Stimulated activated memory B cell treated with anti-CD40 and anti-IgM and Interleukin-4, amounts not matched to agents 10 μg/mL and 1 μg/mL and 100 μg/mL, for 72 hours (primary cell): ENCODE results near the gene VILL.

Experiments
- ATAC-seq: fragments of 150-1000 bp; cut with Tn5 transposase; 2 replicates; pipeline ENCODE4 v1.10.0; 2021
- H3K27ac Mint-ChIP-seq: one replicate; pipeline ENCODE4 v1.8.0; 2022; ENCODE audit warnings: mild to moderate bottlenecking, mixed read lengths
- H3K27me3 Mint-ChIP-seq: one replicate; pipeline ENCODE4 v1.8.0; 2022; ENCODE audit warnings: mixed read lengths
- H3K36me3 Mint-ChIP-seq: one replicate; pipeline ENCODE4 v1.8.0; 2022; ENCODE audit warnings: mixed read lengths
- H3K4me1 Mint-ChIP-seq: one replicate; pipeline ENCODE4 v1.8.0; 2022; ENCODE audit warnings: mixed read lengths
- H3K4me3 Mint-ChIP-seq: one replicate; pipeline ENCODE4 v1.8.0; 2022; ENCODE audit warnings: mild to moderate bottlenecking, moderate library complexity, mixed read lengths
- H3K9me3 Mint-ChIP-seq: one replicate; pipeline ENCODE4 v1.8.0; 2022; ENCODE audit warnings: mixed read lengths

VILL gene

DNA sequence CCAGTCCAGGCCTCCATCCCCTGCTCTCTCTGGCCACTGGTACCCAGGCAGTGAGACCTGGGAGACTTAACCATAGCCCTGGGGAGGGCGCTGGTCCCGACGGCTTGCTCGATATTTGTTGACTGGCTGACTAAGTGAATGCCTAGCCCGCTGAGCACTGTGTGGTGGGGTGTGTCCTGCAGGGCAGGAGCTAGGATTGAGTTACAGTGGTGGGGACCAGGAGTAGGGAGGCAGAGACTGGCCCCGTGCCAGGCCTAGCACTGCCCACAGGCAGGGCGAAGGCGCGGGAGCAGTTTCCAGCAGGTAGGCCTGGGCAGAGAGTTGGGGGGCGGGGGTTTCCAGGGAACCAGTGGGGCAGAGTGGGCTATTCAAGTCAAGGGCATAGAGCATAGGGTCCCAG, at the start of gene VILL:
VILL (plus strand) TSS at position 260 of the 400 bp plus-strand sequence. CDS start 2,887 bp downstream, outside the sequence.
- peaks cover 3% of the 10 kb centered on the region for H3K27me3 Mint-ChIP-seq
- no peak within 1 kb of the TSS for H3K4me3 Mint-ChIP-seq
- no peak for ATAC-seq
- peaks cover 15% of the 10 kb centered on the region for H3K4me1 Mint-ChIP-seq
- H3K9me3 Mint-ChIP-seq, result no peaks in the 10 kb centered on the region
- H3K27ac Mint-ChIP-seq, result no peak within 1 kb of the TSS
- no peaks in the 10 kb centered on the region for H3K36me3 Mint-ChIP-seq

DNA sequence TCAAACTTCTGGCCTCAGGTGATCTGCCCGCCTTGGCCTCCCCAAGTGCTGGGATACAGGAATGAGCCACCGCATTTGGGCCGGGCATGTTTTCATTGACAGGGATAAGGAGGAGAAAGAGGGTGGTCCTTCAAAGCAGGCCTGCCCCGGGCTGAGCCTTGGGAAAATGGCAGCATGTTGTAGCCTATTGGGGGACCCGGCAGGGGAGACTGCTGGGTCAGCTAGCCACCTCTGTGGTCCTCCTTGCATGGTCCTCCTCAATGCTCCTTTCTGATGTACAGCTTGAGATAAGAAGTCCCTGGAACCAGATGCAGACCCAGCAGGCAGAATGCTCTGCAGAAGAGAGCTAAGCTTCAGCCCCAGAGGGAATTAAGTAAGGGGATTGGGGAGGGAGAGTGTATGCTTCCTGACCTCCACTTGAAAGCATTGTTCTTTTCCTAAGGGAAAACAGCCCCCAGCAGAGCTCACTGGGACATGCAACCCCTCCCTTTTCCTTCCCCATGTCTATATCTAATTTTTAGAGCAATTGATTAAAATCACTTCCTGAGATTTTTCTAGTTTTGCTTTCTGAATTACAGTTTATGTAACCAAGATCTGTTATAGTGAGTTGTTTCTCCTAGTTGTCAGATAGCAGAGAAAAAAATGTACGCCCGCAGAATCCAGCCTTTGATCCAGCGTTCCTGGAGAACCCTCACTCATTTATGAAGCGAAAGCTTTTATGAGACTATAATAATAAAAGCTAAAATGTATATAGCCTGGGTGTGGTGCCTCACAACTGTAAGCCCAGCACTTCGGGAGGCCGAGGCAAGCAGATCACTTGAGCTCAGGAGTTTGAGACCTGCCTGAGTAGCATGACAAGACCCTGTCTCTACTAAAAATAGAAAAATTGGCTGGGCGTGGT, 48.7 kb upstream of the VILL start:
- H3K27ac Mint-ChIP-seq, result no peak overlapping the region
- no peaks in the 10 kb centered on the region for H3K9me3 Mint-ChIP-seq

DNA sequence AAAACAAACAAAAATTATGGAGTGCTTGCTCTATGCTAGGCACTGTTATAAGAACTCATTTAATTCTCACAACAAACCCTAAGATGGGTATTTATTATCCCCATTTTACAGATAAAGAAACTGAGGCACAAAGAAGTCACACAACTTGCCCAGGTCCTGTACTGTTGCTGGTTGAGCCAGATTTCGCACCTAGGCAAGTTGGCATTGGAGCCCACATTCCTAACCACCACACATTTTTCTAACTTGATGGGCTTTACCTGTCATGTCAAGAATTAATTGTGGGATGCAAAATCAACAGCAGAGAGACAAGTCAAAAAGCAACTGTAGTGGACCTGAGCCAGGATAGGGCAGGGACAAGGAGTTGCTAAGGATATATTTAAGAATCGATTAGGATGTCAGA, 47.9 kb upstream of the VILL start:
- Mint-ChIP-seq H3K4me1 (no peaks in the 10 kb centered on the region), H3K27ac (no peak overlapping the region), H3K9me3 (no peaks in the 10 kb centered on the region)

More for the DNA sequence above, 48.7 kb upstream of the VILL start:
- Mint-ChIP-seq H3K27me3 (peaks cover 18% of the 10 kb centered on the region), H3K4me1 (no peaks in the 10 kb centered on the region), H3K36me3 (no peaks in the 10 kb centered on the region), H3K4me3 (no peak overlapping the region)
- ATAC-seq, result no peak

DNA sequence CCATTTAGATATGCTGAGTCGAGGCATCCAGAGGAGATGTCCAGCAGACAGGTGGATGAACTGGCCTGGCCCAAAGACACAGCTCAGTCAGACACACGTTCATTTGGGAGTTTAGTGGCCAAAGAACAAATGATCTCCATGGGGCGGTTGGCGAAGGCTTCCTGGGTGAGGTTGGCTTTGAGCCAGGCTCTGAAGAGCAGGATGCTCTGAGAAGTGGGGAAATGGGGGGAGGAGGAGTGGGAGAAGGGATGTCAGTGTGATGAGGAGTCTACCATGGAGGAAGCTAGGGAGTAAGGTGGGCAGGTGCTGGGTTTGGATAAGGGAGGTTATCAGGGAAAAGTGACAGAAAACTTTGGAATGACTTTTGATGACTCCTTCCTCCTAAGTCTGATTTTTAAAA, 47.5 kb upstream of the VILL start:
- Mint-ChIP-seq H3K27me3 (peaks cover 18% of the 10 kb centered on the region), H3K4me3 (no peak overlapping the region), H3K9me3 (no peaks in the 10 kb centered on the region), H3K36me3 (no peaks in the 10 kb centered on the region), H3K4me1 (no peaks in the 10 kb centered on the region), H3K27ac (no peak overlapping the region)
- no peak for ATAC-seq

More for the DNA sequence above, 47.9 kb upstream of the VILL start:
- ATAC-seq, result no peak
- Mint-ChIP-seq H3K27me3 (peaks cover 18% of the 10 kb centered on the region), H3K4me3 (no peak overlapping the region), H3K36me3 (no peaks in the 10 kb centered on the region)

DNA sequence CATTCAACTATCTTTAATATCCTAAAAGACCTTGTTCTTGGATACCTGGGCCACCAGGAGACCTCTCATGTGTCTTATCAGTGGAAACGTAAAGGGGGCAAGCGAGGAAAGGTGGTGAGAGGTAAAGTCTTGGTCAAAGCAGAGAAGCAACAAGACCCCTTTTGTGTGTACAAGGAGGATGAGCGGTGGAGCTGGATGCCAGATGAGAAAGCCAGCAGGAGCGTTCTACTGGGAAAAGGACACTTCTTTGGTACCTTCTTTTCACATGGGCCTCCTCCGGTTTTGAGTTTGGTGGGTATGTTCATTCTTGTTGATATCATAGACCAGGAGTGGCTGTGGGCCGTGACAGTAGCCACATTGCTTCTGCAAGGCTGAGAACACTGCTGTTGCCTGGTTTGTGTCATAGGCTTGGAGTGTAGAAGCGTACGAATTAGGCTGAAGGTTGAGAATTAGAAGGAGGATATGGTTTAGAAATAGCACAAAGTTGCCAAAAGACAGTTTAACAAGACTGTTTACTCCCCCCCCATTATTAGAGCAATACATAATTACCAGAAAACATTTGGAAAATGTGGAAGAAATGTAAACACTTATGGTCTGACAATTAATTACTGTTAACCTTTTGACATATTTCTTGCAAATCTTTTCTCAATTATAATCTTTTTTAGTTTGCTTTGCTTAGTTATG, 46.8 kb upstream of the VILL start:
- no peak overlapping the region for H3K27ac Mint-ChIP-seq
- no peak overlapping the region for H3K4me3 Mint-ChIP-seq
- ATAC-seq, result no peak
- peaks cover 18% of the 10 kb centered on the region for H3K27me3 Mint-ChIP-seq
- H3K9me3 Mint-ChIP-seq, result no peaks in the 10 kb centered on the region
- H3K36me3 Mint-ChIP-seq, result no peaks in the 10 kb centered on the region
- no peaks in the 10 kb centered on the region for H3K4me1 Mint-ChIP-seq

DNA sequence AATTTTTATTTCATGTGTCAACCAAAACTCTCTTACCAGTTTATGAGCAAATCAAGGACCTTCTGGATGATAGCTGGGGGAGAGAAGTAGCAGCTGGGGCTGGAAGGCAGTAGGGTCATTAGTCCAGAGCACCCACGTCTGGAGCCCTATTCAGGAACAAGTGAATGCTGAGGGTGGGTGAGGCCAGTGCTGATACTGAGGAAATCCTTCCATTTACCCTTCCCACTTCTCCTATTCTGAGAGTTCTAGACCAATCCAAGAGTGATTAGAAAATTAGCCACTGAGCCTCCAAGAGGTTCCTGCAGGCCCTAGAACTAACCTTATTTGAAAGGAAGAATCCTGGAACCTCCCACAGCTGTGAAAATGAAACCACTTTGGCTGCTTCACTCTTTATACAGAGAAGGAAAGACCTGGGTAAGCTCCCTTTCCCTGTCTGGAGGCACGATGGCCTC, 46.2 kb upstream of the VILL start:
- ATAC-seq, result no peak
- Mint-ChIP-seq H3K9me3 (no peaks in the 10 kb centered on the region), H3K36me3 (no peaks in the 10 kb centered on the region), H3K4me1 (no peaks in the 10 kb centered on the region), H3K4me3 (no peak overlapping the region), H3K27me3 (peaks cover 18% of the 10 kb centered on the region), H3K27ac (no peak overlapping the region)

DNA sequence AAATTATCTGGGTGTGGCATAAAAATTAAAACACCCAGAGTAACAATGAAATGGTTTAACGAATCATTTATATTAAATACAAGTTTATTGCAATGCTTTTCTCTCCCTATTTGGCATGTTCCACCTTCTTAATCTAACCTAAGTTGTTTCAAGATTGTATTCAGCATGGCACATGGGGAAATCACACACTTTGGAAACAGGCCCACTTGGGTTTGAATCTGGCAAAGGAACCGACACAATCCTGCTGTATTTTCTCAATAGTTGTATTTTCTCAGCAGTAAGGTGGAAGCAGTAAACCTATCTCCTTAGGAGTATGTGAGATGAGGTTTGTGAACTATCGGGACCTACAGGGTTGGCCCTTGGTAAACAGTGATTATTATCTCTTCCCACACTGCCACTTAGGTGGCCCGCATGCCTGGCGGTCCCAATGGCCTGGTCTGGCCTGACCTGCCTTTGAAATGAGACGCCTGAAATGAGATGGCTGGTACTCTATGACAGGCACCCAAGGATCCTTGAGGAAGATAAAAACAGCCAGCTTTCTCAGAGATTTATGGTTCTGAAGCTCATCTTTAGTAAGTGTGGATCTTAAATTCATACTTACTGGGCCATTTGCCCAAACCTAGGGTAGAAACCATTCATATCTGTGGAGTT, 45.3 kb upstream of the VILL start:
- H3K9me3 Mint-ChIP-seq, result no peaks in the 10 kb centered on the region
- no peak for ATAC-seq
- H3K4me3 Mint-ChIP-seq, result no peak overlapping the region
- H3K27me3 Mint-ChIP-seq, result peaks cover 18% of the 10 kb centered on the region
- H3K27ac Mint-ChIP-seq, result no peak overlapping the region
- H3K4me1 Mint-ChIP-seq, result no peaks in the 10 kb centered on the region
- no peaks in the 10 kb centered on the region for H3K36me3 Mint-ChIP-seq

DNA sequence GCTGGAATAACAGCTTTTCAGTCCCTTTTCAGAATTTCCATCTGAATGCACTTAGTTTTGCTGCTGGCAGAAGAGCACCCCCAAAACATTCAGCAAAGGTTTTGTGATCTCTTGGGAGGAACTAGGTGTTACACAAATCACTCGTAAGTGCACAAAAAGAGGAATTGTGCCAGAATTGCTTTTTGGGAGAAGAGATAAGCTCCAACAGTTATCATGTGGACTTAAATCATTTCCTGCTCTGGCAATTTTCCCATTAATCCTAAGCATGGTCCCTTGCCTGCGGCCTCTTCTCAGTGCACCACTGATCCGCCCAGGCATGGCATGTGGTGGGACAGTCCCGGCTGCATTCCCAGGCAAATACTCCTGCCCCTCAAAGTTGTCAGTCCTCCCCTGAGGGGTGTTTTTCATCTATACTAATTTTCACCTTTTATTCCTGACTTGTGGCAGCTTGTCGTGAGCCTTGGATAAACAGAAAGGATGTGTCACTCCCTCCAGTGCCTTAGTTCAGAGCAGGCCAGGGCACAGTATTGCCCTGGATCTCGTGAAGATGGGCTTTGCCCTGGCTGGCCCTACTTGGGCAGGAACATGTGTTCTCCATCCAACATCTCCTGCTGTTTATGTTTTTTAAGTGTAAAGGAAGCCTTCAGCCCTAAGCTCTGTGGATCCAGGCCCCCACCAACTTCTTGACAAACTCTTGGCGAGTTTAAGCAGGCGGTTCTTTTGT, 44.6 kb upstream of the VILL start:
- no peaks in the 10 kb centered on the region for H3K36me3 Mint-ChIP-seq
- H3K9me3 Mint-ChIP-seq, result no peaks in the 10 kb centered on the region
- peaks cover 18% of the 10 kb centered on the region for H3K27me3 Mint-ChIP-seq
- H3K27ac Mint-ChIP-seq, result no peak overlapping the region
- no peak overlapping the region for H3K4me3 Mint-ChIP-seq
- no peak for ATAC-seq
- H3K4me1 Mint-ChIP-seq, result no peaks in the 10 kb centered on the region

DNA sequence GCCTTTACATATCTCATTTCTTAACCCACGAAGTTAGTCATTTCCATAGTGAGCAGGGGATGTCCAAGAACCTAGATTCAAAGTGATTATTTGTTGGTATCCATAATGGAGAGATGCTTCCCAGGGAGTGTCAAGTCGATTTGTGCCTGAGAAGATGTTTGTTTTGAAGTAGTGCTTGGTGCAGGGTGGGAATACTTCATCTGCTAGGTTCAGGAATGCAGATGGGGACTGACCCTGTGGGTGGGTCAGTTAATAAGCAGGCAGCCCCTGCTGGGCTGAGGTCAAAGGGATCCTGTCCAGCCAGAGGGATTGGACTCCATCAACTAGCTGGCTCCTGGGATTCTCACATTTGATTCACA, 44.1 kb upstream of the VILL start:
- ATAC-seq, result no peak
- Mint-ChIP-seq H3K4me1 (no peaks in the 10 kb centered on the region), H3K36me3 (no peaks in the 10 kb centered on the region), H3K9me3 (no peaks in the 10 kb centered on the region), H3K27me3 (peaks cover 14% of the 10 kb centered on the region), H3K27ac (no peak overlapping the region), H3K4me3 (no peak overlapping the region)

DNA sequence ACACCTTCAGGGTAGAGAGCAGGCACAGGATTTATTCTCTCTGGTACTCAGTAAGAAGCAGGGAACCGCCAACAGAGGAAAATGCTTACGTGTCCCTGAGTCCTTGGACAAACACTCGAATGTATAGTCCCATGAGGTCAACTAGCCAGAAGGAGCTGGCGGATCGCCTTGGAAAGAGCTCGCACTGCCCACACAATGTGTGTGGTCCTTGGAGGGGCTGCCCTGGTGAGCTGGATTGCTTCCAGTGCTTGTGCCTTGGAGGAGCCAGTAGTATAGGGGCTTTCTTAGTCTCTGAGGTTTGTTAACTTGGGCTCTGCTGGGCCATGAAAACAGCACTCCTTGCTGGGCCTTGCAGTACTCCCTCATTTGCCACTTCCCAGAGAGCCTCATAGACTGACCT, 40.7 kb upstream of the VILL start:
- H3K4me3 Mint-ChIP-seq, result no peak overlapping the region
- no peaks in the 10 kb centered on the region for H3K9me3 Mint-ChIP-seq
- no peaks in the 10 kb centered on the region for H3K4me1 Mint-ChIP-seq
- no peak for ATAC-seq
- no peaks in the 10 kb centered on the region for H3K27me3 Mint-ChIP-seq
- no peak overlapping the region for H3K27ac Mint-ChIP-seq
- no peaks in the 10 kb centered on the region for H3K36me3 Mint-ChIP-seq

DNA sequence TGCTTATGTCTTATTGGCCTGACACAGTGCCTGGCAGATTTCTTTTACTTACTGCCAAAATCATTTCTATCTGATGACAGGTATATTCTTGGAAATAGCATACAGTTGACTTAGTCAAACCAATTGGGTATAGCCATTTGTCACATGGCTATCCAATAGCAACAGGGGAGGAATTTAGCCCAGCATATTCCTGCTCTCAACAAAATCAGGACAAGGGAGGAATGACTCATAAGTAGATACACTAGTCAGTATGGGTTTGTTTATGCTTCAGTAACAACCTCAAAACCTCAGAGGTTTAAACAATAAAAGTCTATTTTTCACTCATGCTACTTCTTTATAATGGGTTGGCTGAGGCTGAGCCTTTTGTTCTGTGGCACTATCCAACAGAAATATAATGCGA, 38.0 kb upstream of the VILL start:
- Mint-ChIP-seq H3K4me1 (peaks cover 18% of the 10 kb centered on the region), H3K9me3 (no peaks in the 10 kb centered on the region), H3K27ac (no peak overlapping the region), H3K4me3 (no peak overlapping the region), H3K27me3 (no peaks in the 10 kb centered on the region), H3K36me3 (no peaks in the 10 kb centered on the region)
- no peak for ATAC-seq

DNA sequence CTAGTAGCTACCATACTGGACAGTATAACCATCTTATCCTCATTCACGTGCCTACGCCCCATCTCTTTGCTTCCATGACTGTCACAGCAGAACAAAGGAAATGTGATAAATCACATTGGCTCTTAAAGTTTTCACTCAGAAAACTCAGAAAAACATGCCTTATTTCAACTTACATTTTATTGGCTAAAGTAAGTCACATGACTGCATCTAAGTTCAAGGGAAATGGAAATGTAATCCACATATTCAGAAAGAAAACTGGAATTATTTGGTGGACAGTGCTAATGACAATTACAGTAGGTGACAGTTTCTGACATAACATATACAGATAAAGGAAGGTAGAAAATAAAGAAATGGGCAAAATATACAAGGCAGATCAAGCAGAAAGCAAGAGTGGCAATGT, 37.4 kb upstream of the VILL start:
- no peak overlapping the region for H3K4me3 Mint-ChIP-seq
- no peak overlapping the region for H3K27ac Mint-ChIP-seq
- H3K4me1 Mint-ChIP-seq, result peaks cover 22% of the 10 kb centered on the region
- no peak for ATAC-seq
- H3K9me3 Mint-ChIP-seq, result no peaks in the 10 kb centered on the region
- no peaks in the 10 kb centered on the region for H3K27me3 Mint-ChIP-seq
- H3K36me3 Mint-ChIP-seq, result no peaks in the 10 kb centered on the region

DNA sequence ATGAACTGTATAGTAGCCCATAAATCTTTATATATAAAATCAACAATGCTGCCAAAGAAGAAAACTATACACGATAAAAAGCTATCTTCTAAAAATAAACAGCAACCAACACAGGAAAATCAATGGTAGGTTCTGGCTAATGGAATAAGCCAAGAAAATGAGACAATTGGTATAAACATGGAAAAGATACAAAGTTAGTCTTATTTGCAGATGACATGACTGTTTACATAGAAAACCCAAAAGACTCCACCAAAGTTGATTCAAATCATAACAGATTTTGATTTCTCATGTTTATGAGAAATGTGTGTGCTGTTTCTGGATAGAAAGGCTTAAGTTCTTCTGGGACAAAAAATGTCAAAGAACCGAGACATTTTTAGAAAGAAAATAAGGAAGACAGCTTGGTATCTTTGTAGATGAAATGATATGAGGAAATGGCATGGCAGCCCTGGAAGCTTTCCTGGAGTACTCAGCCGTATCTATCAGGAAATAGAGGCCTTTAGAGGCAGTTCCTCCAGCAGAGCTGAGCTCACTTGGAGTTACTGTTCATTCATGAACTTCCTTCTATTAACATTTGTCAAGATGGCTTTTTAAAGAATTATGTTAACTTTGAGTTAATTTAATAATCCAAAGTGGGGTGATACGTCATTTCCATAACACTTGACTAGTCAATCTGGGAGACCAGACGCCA, 36.7 kb upstream of the VILL start:
- Mint-ChIP-seq H3K4me3 (no peak overlapping the region), H3K27ac (no peak overlapping the region), H3K27me3 (no peaks in the 10 kb centered on the region), H3K36me3 (no peaks in the 10 kb centered on the region), H3K4me1 (peaks cover 22% of the 10 kb centered on the region), H3K9me3 (no peaks in the 10 kb centered on the region)
- no peak for ATAC-seq

DNA sequence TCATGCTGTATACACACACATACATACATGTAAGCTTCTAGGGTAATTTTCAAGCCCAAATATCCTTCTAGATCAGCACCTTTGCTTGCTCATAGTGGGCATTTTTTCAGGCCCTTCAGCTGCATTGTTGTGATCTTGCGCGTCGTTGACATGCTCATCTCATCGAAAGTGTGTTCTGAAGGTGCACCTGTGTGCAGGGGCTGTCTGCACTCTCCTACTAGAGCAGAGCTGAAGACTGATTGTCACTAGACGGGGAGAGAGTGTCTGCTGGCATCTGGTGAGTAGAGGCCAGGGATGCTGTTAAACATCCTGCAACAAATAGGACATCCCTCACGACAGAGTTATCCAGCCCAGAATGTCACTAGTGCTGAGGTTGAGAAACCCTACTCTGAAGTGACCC, 35.7 kb upstream of the VILL start:
- ATAC-seq, result no peak
- no peaks in the 10 kb centered on the region for H3K27me3 Mint-ChIP-seq
- no peak overlapping the region for H3K4me3 Mint-ChIP-seq

More for the DNA sequence above, 35.7 kb upstream of the VILL start:
- H3K27ac Mint-ChIP-seq, result no peak overlapping the region
- H3K4me1 Mint-ChIP-seq, result peaks cover 22% of the 10 kb centered on the region
- no peaks in the 10 kb centered on the region for H3K9me3 Mint-ChIP-seq
- no peaks in the 10 kb centered on the region for H3K36me3 Mint-ChIP-seq
